Right kidney (tissue), 1 donor: ENCODE data around the gene PCNX2.
"Not testable (repeated sequence)": the region's sequence is repeated elsewhere in the genome, so short reads cannot be mapped to it uniquely, and the experiment has no call there.

Experiments
- DNase-seq: peaks from one replicate; pipeline ENCODE4 v3.0.0-alpha.2; 2016

Gene PCNX2

GRCh38 chr1:233217832-233218231 is 77.7 kb downstream of the PCNX2 start:
- DNase-seq, result no peak

- no peak for DNase-seq
Measured at GRCh38 chr1:233216009-233216408, 79.5 kb downstream of the PCNX2 start.

GRCh38 chr1:233215135-233215760 is 80.3 kb downstream of the PCNX2 start:
- DNase-seq, result no peak

GRCh38 chr1:233211595-233211994 is 83.9 kb downstream of the PCNX2 start:
- no peak for DNase-seq

- DNase-seq, result no peak
Measured at GRCh38 chr1:233211106-233211505, 84.4 kb downstream of the PCNX2 start.

GRCh38 chr1:233209481-233209880 is 86.0 kb downstream of the PCNX2 start:
- DNase-seq, result no peak

- DNase-seq, result no peak
Measured at GRCh38 chr1:233208687-233209086, 86.8 kb downstream of the PCNX2 start.

GRCh38 chr1:233197940-233198339 is 97.6 kb downstream of the PCNX2 start:
- DNase-seq, result no peak

- DNase-seq, result no peak
Measured at GRCh38 chr1:233193741-233194140, 101.8 kb downstream of the PCNX2 start.

- DNase-seq, result no peak
Measured at GRCh38 chr1:233190987-233191386, 104.5 kb downstream of the PCNX2 start.

GRCh38 chr1:233189526-233189925 is 106.0 kb downstream of the PCNX2 start:
- DNase-seq, result no peak

GRCh38 chr1:233188061-233188460 is 107.5 kb downstream of the PCNX2 start:
- DNase-seq, result no peak

- DNase-seq, result no peak
Measured at GRCh38 chr1:233183226-233184020, 112.1 kb downstream of the PCNX2 start.

- no peak for DNase-seq
Measured at GRCh38 chr1:233182587-233182986, 112.9 kb downstream of the PCNX2 start.

- DNase-seq, result no peak
Measured at GRCh38 chr1:233180641-233181364, 114.7 kb downstream of the PCNX2 start.

- DNase-seq, result not testable (repeated sequence)
Measured at GRCh38 chr1:233179638-233180037, 115.9 kb downstream of the PCNX2 start.

- DNase-seq, result no peak
Measured at GRCh38 chr1:233172201-233172600, 123.3 kb downstream of the PCNX2 start.

- DNase-seq, result no peak
Measured at GRCh38 chr1:233170741-233171140, 124.8 kb downstream of the PCNX2 start.

- no peak for DNase-seq
Measured at GRCh38 chr1:233168384-233168783, 127.1 kb downstream of the PCNX2 start.

- DNase-seq, result no peak
Measured at GRCh38 chr1:233166896-233167295, 128.6 kb downstream of the PCNX2 start.

GRCh38 chr1:233163696-233164095 is 131.8 kb downstream of the PCNX2 start:
- no peak for DNase-seq

- no peak for DNase-seq
Measured at GRCh38 chr1:233158322-233158721, 137.2 kb downstream of the PCNX2 start.

- no peak for DNase-seq
Measured at GRCh38 chr1:233157245-233157644, 138.3 kb downstream of the PCNX2 start.
